GM06990 (cell line): ENCODE results near the gene NRM.

ENCODE experiments used
- DNase-seq: peaks from one replicate; pipeline ENCODE4 v3.0.0-alpha.2; 2011; ENCODE audit not compliant: insufficient read length; ENCODE audit errors: extremely low read depth
- H3K27me3 ChIP-seq: replicated peaks from 2 replicates; pipeline ENCODE4 v1.6.0; 2011; ENCODE audit warnings: low read length; ENCODE audit not compliant: control insufficient read depth, insufficient read depth
- H3K36me3 ChIP-seq: 2 replicates; pipeline ENCODE4 v1.5.1; 2011; ENCODE audit warnings: low read length; ENCODE audit not compliant: control insufficient read depth, insufficient read depth
- H3K4me3 ChIP-seq: replicated peaks from 2 replicates; pipeline ENCODE4 v1.5.1; 2011; ENCODE audit warnings: low read depth, mild to moderate bottlenecking, control low read depth, low read length
- TF ChIP-seq, protein P1 (sequence below): IDR thresholded peaks from 2 replicates; pipeline ENCODE4 v1.5.1; 2011; ENCODE audit warnings: low read length, control low read depth, mild to moderate bottlenecking, inconsistent platforms; ENCODE audit not compliant: insufficient read depth, poor library complexity, severe bottlenecking

NRM gene, protein sequence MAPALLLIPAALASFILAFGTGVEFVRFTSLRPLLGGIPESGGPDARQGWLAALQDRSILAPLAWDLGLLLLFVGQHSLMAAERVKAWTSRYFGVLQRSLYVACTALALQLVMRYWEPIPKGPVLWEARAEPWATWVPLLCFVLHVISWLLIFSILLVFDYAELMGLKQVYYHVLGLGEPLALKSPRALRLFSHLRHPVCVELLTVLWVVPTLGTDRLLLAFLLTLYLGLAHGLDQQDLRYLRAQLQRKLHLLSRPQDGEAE

DNA sequence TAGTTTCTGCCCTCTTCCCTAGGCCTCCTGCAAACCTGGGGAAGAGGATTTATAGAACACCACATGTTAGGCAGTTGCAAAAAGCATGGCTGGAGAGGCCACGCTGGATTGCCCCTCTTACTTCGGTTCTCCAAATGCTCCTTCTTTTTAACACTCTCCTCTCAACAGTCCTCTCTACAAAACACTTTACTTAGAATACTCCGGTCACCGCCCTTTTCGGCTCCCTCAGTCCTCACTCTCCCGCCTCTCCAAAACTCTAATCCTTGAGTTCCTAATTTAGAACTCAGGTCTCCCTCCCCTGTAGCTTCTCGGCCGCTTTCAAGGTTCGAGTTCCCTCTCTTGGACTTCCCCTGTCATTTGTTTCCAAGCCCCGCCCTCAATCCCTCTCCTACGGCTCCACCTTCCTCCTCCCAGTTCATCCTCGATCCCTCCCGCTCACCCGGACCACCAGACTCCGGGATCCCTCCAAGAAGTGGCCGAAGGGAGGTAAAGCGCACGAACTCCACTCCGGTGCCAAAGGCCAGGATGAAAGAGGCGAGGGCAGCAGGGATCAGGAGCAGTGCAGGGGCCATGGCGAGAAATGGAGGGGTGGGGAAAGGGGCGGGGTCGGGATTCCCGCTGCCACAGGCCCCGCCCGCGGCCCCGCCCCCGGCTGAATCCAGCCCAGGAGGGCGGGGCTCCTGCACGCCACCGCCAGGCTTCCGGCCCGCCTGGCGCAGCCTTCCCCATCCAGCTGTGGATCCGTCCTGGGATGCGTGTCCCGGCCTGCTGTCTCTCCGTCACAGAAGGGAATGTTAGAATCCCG lies at the start of gene NRM:
TSS of gene NRM (minus strand) at position 582 of the 805 bp plus-strand sequence. CDS start at position 572, 10 bp downstream.
- TF ChIP-seq, protein P1, sequence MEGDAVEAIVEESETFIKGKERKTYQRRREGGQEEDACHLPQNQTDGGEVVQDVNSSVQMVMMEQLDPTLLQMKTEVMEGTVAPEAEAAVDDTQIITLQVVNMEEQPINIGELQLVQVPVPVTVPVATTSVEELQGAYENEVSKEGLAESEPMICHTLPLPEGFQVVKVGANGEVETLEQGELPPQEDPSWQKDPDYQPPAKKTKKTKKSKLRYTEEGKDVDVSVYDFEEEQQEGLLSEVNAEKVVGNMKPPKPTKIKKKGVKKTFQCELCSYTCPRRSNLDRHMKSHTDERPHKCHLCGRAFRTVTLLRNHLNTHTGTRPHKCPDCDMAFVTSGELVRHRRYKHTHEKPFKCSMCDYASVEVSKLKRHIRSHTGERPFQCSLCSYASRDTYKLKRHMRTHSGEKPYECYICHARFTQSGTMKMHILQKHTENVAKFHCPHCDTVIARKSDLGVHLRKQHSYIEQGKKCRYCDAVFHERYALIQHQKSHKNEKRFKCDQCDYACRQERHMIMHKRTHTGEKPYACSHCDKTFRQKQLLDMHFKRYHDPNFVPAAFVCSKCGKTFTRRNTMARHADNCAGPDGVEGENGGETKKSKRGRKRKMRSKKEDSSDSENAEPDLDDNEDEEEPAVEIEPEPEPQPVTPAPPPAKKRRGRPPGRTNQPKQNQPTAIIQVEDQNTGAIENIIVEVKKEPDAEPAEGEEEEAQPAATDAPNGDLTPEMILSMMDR, result no peak
- peak within 1 kb of the TSS; percentile 87 for H3K4me3 ChIP-seq
- no peaks in the 10 kb centered on the region for H3K27me3 ChIP-seq
- DNase-seq, result peak; percentile 86
- H3K36me3 ChIP-seq, result no peaks in the 10 kb centered on the region

DNA sequence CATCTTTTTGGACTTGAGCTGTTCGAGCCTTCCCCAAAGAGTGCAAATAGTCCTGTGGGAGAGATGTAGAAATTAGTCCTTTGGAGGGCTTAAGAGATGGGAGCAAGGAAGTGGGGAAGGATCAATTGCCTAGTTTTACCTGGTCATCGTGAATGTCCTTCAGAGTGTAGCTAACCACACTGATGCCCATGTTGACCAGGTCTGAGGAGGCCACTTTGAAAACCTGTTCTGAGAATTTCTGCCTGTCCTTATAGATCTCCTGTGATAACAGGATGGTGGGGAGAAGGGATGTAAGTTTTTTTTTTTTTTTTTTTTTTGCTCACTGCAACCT lies 49.7 kb upstream of the NRM start:
- Histone ChIP-seq H3K27me3 (no peaks in the 10 kb centered on the region), H3K4me3 (no peak overlapping the region), H3K36me3 (peaks cover 11% of the 10 kb centered on the region)
- TF ChIP-seq, protein P1, result no peak
- DNase-seq, result no peak

DNA sequence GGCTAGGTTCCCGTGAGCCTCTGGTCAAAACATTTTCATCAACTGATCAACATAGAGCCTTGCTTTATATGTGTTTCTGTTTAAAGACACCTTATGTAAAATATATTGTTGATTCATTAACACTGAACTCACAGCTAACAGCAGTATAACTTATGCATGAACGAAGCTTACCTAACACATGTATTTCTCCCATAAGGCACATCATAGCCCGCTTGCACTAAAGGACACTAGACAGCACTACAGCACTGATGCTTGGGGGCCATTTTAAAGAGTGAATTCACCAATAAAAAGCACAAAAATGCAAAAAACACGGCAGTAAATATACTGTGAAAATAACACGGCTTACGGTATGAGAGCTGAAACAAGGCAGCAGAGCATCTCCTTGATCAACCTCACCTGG lies 47.7 kb upstream of the NRM start:
- Histone ChIP-seq H3K27me3 (no peaks in the 10 kb centered on the region), H3K36me3 (peaks cover 12% of the 10 kb centered on the region), H3K4me3 (no peak overlapping the region)
- DNase-seq, result no peak
- TF ChIP-seq, protein P1, result no peak

DNA sequence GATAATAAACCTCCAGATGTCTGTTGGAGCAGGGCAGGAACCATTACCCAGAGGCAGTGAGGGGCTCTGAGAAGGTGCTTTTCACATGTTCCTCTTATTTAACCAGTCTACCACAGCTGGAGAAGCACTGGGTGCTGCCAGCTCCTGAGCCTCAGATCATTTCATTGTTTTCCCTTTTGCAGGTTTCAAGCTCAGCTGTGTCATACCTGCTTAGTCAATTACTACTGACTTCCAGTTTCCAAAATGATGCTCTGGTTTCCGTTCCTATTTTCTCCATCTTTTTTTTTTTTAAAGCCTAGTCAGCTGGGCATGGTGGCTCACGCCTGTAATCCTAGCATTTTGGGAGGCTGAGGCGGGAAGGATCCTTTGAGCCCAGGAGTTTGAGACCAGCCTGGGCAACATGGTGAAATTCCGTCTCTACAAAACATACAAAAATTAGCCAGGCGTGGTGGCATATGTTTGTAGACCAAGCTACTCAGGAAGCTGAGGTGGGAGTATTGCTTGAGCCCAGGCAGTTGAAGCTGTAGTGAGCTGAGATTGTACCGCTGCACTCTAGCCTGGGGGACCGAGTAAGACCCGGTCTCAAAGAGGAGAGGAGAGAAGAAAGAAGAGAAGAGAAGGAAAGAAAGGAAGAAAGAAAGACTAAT lies 45.0 kb upstream of the NRM start:
- Histone ChIP-seq H3K27me3 (no peaks in the 10 kb centered on the region), H3K4me3 (no peak overlapping the region), H3K36me3 (peaks cover 14% of the 10 kb centered on the region)
- DNase-seq, result peak; percentile 65
- TF ChIP-seq, protein P1, result no peak

DNA sequence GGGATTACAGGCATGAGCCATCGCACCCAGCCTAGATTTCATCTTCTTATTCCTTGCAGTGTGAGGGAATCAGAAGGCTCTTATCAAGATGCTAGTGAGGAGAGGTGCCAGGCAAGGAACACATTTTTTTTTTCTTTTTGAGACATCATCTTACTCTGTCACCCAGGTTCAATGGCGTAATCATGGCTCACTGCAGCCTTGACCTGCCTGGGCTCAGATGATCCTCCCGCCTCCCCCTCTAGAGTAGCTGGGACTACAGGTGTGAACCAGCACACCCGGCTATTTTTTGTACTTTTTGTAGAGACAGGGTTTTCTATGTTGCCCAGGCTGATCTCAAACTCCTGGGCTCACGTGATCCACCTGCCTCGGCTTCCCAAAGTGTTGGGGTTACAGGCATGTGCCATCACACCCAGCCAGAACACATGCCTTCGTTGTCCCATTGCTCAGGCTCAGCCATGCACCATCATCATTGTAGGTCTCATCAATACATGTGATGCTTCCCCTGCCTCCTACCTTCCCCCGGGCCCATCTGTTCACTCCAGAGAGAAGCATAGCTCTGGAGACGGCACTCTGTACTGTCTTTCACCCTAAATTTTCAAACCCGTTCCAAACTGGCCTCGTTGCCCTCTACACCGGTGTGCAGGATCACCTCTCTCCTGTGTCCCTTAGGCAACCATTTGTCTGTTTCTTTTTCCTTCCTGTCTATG lies 41.6 kb upstream of the NRM start:
- DNase-seq, result no peak
- H3K27me3 ChIP-seq, result no peaks in the 10 kb centered on the region
- H3K36me3 ChIP-seq, result peaks cover 14% of the 10 kb centered on the region
- no peak overlapping the region for H3K4me3 ChIP-seq
- TF ChIP-seq, protein P1, result no peak
